ENCODE results near the gene ENTPD2. TPM values are rescaled to one million over a fixed set of nuclear protein-coding genes. Genes with fewer than 3 reads are reported as not detected.

Gene ENTPD2
- total and polyA plus RNA-seq, 12 donors = 0.28 to 1.7 (median 0.49) TPM; not detected in 6

DNA sequence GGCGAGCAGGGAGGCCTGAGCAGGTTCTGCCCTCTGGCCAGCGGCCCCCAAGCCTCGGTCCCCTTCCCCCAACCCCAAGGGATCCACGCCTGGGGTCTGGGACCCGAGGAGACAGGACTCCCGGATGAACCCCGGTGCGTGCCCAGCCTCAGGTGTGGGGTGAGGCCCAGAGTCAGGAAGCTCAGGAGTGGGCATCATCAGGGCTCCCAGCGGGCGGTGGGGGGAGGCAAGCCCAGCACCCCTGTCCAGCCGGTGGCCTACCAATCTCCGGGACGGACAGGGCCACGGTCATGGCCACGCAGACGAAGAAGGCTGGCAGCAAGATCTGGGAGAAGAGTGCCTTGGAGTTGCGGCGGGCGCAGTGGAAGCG lies 40.3 kb downstream of the ENTPD2 start:
- Histone ChIP-seq H3K4me3 (no peak overlapping the region), H3K36me3 (replicated peaks in 1 of 2) (peaks cover 0 to 49% of the 10 kb centered on the region in 2 donors), H3K27ac (no peak overlapping the region), H3K27me3 (no peaks in the 10 kb centered on the region), H3K9me3 (replicated peaks in 1 of 3) (no peaks in the 10 kb centered on the region), H3K4me1 (replicated peaks in 1 of 2) (no peaks in the 10 kb centered on the region)
- intact Hi-C loops (cut with DNase I) = no loop called here
- no peak for DNase-seq
- no peak for TF ChIP-seq POLR2A (IDR thresholded peaks at IDR 0.05)
- TF ChIP-seq, protein P1, sequence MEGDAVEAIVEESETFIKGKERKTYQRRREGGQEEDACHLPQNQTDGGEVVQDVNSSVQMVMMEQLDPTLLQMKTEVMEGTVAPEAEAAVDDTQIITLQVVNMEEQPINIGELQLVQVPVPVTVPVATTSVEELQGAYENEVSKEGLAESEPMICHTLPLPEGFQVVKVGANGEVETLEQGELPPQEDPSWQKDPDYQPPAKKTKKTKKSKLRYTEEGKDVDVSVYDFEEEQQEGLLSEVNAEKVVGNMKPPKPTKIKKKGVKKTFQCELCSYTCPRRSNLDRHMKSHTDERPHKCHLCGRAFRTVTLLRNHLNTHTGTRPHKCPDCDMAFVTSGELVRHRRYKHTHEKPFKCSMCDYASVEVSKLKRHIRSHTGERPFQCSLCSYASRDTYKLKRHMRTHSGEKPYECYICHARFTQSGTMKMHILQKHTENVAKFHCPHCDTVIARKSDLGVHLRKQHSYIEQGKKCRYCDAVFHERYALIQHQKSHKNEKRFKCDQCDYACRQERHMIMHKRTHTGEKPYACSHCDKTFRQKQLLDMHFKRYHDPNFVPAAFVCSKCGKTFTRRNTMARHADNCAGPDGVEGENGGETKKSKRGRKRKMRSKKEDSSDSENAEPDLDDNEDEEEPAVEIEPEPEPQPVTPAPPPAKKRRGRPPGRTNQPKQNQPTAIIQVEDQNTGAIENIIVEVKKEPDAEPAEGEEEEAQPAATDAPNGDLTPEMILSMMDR (IDR thresholded peaks at IDR 0.05) = no peak
- 80 to 96% (median 94%) methylated on average over 2 to 20 of the region's 20 CpGs for WGBS, 4 donors

DNA sequence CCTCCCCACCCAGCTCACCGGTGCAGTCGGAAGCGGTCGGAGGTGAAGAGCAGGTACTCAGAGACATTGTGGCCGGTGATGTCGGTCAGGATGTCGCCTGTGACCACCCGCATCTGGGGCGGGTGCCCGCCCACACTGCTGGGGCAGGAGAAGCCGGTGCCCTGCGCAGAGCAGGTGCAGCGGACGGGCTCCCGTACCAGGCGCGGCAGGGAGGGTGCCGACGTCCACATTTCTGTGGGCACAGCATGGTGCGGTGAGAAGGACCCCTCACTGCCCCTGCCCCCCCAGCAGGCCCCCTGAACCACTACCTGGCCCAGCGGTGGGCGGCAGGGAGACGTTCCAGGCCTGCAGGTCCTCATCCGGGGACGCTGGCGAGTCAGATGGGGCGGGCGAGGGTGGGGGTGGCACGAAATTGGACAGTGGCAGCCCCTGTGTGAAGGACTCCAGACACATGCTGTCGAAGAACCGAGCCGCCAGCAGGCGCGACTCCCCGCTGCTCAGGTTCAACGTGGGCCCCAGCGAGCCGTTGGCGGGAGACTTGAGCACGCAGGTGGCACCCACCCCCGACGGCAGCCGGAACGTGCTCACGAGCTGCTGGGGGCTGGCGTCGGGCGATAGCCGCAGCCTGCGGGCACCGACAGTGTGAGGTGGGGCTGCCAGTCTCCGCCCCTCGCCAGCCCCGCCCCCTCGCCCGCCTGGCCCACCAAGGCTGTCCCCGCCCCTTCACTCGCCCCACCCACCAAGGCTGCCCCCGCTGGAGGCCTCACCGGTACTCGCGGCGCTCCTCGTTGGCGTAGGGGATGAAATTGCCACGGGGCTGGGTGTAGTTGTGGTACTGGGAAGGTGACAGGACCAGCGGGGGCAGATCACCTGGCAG lies 40.9 kb downstream of the ENTPD2 start:
- no peaks in the 10 kb centered on the region for H3K4me1 ChIP-seq (replicated peaks in 1 of 2)
- H3K9me3 ChIP-seq (replicated peaks in 1 of 3) = no peaks in the 10 kb centered on the region
- TF ChIP-seq POLR2A (IDR thresholded peaks at IDR 0.05) = no peak
- TF ChIP-seq, protein P1 (IDR thresholded peaks at IDR 0.05) = no peak
- no peak for DNase-seq
- peaks cover 0 to 51% of the 10 kb centered on the region in 2 donors for H3K36me3 ChIP-seq (replicated peaks in 1 of 2)
- no peak overlapping the region for H3K4me3 ChIP-seq
- no peaks in the 10 kb centered on the region for H3K27me3 ChIP-seq
- WGBS, 4 donors = 84 to 100% (median 90%) methylated on average over 2 to 67 of the region's 67 CpGs
- intact Hi-C loops (cut with DNase I) = no loop called here
- H3K27ac ChIP-seq = no peak overlapping the region

DNA sequence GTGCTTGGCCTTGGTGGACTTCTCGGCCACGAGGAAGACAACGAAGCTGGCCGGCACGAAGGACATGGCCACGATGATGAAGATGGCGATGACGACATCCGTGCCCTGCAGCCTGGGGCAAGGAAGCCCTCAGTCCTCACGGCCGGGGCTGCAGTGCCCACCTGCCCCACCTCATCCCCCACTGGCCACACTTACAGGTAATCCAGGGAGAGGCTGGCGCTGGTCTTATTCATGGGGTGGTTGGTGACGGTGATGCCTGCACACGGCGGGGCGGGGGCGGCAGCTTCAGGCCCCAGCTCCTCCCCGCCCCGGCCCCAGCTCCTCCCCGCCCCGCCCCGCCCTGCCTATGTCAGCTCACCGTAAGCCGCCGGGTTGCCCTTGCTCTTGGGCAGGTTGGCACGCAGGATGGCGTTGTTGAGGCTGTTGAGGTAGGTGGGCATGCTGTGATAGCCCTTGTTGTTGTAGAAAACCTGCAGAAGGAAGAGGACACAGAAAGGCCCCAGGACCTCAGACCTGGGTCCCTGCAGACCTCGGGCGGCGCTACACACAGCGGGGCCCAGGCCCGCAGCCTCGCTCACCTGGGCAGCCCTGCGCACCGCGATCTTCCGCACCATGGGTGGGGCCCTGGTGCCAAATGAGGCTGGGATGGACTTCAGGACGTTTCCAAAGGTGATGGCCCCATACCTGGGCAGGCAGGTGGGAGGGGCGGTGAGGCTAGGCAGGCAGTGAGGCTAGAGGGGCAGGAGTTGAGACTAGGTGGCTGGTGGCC lies 41.8 kb downstream of the ENTPD2 start:
- H3K9me3 ChIP-seq (replicated peaks in 1 of 3) = no peaks in the 10 kb centered on the region
- H3K27ac ChIP-seq = no peak overlapping the region
- DNase-seq = no peak
- WGBS, 4 donors = 91 to 94% (median 94%) methylated on average over 21 to 39 of the region's 39 CpGs
- peaks cover 0 to 43% of the 10 kb centered on the region in 2 donors for H3K36me3 ChIP-seq (replicated peaks in 1 of 2)
- H3K27me3 ChIP-seq = no peaks in the 10 kb centered on the region
- no peaks in the 10 kb centered on the region for H3K4me1 ChIP-seq (replicated peaks in 1 of 2)
- TF ChIP-seq, protein P1 (IDR thresholded peaks at IDR 0.05) = no peak
- TF ChIP-seq POLR2A (IDR thresholded peaks at IDR 0.05) = no peak
- intact Hi-C loops (cut with DNase I) = no loop called here
- no peak overlapping the region for H3K4me3 ChIP-seq

DNA sequence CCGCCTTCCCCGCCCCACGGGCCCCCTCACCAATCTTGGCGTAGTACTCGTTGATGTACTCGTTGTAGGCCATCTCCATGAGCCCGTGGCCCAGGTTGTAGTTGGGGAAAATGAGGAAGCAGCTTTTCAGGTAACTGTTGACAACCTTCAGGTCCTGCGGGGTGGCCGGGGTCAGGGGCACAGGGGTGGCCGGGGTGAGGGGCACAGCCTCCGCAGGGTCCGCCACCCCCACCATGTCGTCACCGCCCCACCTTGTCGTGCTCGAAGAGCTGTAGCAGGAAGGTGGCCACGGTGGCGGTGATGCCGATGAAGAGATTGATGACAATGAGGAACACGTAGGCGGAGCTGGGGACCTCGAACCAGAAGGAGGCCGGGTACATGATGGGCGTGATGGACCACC lies 42.7 kb downstream of the ENTPD2 start:
- 92 to 97% (median 95%) methylated on average over 10 to 24 of the region's 24 CpGs for WGBS, 4 donors
- no peak for DNase-seq
- H3K36me3 ChIP-seq (replicated peaks in 1 of 2) = peaks cover 0 to 34% of the 10 kb centered on the region in 2 donors

More for the DNA sequence above, 42.7 kb downstream of the ENTPD2 start:
- Histone ChIP-seq H3K4me1 (replicated peaks in 1 of 2) (no peaks in the 10 kb centered on the region), H3K4me3 (no peak overlapping the region), H3K27me3 (no peaks in the 10 kb centered on the region), H3K9me3 (replicated peaks in 1 of 3) (no peaks in the 10 kb centered on the region), H3K27ac (no peak overlapping the region)
- intact Hi-C loops (cut with DNase I) = no loop called here
- TF ChIP-seq, protein P1 (IDR thresholded peaks at IDR 0.05) = no peak
- TF ChIP-seq POLR2A (IDR thresholded peaks at IDR 0.05) = no peak

All from adrenal gland (tissue), 12 donors.